Measurements from ENCODE around the gene MALAT1.
"Not testable (repeated sequence)": the region's sequence is repeated elsewhere in the genome, so short reads cannot be mapped to it uniquely, and the experiment has no call there.

Gene MALAT1

DNA sequence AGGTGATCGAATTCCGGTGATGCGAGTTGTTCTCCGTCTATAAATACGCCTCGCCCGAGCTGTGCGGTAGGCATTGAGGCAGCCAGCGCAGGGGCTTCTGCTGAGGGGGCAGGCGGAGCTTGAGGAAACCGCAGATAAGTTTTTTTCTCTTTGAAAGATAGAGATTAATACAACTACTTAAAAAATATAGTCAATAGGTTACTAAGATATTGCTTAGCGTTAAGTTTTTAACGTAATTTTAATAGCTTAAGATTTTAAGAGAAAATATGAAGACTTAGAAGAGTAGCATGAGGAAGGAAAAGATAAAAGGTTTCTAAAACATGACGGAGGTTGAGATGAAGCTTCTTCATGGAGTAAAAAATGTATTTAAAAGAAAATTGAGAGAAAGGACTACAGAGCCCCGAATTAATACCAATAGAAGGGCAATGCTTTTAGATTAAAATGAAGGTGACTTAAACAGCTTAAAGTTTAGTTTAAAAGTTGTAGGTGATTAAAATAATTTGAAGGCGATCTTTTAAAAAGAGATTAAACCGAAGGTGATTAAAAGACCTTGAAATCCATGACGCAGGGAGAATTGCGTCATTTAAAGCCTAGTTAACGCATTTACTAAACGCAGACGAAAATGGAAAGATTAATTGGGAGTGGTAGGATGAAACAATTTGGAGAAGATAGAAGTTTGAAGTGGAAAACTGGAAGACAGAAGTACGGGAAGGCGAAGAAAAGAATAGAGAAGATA is at the start of gene MALAT1:
Gene MALAT1 (plus strand): TSS at position 69 of the 736 bp plus-strand sequence.
- FAIRE-seq, result no peak

GRCh38 chr11:65451301-65451700 is 47.5 kb upstream of the MALAT1 start:
- FAIRE-seq, result not testable (repeated sequence)

GRCh38 chr11:65452259-65452658 is 46.6 kb upstream of the MALAT1 start:
- not testable (repeated sequence) for FAIRE-seq

- FAIRE-seq, result no peak
Measured at GRCh38 chr11:65452806-65453490, 45.9 kb upstream of the MALAT1 start.

- no peak for FAIRE-seq
Measured at GRCh38 chr11:65454311-65454695, 44.5 kb upstream of the MALAT1 start.

GRCh38 chr11:65454696-65455456 is 44.0 kb upstream of the MALAT1 start:
- no peak for FAIRE-seq

DNA sequence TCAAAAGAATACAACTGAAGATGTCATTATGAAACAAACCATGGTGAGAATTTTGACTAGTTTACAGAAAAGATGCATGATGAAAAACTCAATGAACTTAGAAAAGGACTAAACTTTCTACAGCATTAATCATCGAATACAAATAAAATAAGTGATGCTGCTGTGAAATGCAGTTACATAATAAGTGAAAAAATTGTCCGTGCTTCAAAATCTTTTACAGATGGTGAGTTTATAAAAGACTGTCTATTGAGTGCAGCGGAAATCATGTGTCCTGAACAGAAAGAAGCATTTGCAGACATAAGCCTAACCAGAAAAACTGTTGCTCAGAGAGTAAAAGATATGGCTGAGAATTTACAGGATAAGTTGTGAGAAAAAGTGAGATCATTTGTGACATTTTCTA is 42.4 kb upstream of the MALAT1 start:
- FAIRE-seq, result no peak

DNA sequence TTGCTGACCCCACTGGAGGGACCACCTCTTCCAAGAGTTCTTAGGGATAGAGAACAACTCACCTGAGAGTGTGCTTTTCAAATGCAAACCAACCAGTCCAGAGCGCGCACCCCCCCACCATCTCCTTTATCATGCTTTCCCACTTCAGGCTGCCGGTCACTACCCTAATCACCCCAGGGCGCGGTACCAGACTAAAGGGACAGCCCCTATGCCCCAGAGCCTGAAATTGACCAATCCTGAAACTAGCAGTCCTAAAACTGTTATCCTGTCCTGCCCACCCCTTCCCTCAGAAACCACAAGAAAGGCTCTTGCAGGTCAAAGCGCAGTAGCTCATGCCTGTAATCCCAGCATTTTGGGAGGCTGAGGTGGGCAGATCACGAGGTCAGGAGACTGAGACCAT is 39.3 kb upstream of the MALAT1 start:
- FAIRE-seq, result no peak

GRCh38 chr11:65465471-65465870 is 33.4 kb upstream of the MALAT1 start:
- FAIRE-seq, result not testable (repeated sequence)

GRCh38 chr11:65467306-65467705 is 31.5 kb upstream of the MALAT1 start:
- FAIRE-seq, result not testable (repeated sequence)

- FAIRE-seq, result no peak
Measured at GRCh38 chr11:65468874-65469333, 29.9 kb upstream of the MALAT1 start.

GRCh38 chr11:65470433-65471049 is 28.3 kb upstream of the MALAT1 start:
- no peak for FAIRE-seq

GRCh38 chr11:65471447-65471891 is 27.4 kb upstream of the MALAT1 start:
- FAIRE-seq, result no peak

GRCh38 chr11:65472588-65473277 is 26.1 kb upstream of the MALAT1 start:
- FAIRE-seq, result not testable (repeated sequence)

DNA sequence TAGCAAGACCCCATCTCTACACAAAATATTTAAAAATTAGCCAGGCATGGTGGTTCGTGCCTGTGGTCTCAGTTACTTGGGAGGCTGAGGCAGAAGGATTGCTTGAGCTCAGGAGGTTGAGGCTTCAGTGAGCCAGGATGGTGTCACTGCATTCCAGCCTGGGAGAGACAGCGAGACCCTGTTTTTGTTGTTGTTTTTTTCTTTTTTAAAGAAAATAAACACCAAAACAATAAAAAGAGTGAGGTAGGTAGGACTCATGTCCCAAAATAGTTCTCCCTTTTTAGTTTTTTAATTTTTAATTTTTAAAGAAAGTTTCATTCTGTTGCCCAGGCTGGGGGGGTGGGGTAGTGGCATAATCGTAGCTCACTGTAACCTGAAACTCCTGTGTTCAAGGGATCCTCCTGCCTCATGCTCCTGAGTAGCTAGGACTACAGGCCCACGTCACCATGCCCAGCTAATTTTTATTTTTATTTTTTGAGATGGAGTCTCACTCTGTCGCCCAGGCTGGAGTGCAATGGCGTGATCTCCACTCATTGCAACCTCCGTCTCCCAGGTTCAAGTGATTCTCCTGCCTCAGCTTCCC is 25.5 kb upstream of the MALAT1 start:
- FAIRE-seq, result no peak

GRCh38 chr11:65474864-65475263 is 24.0 kb upstream of the MALAT1 start:
- FAIRE-seq, result no peak

GRCh38 chr11:65476632-65477148 is 22.2 kb upstream of the MALAT1 start:
- FAIRE-seq, result no peak

DNA sequence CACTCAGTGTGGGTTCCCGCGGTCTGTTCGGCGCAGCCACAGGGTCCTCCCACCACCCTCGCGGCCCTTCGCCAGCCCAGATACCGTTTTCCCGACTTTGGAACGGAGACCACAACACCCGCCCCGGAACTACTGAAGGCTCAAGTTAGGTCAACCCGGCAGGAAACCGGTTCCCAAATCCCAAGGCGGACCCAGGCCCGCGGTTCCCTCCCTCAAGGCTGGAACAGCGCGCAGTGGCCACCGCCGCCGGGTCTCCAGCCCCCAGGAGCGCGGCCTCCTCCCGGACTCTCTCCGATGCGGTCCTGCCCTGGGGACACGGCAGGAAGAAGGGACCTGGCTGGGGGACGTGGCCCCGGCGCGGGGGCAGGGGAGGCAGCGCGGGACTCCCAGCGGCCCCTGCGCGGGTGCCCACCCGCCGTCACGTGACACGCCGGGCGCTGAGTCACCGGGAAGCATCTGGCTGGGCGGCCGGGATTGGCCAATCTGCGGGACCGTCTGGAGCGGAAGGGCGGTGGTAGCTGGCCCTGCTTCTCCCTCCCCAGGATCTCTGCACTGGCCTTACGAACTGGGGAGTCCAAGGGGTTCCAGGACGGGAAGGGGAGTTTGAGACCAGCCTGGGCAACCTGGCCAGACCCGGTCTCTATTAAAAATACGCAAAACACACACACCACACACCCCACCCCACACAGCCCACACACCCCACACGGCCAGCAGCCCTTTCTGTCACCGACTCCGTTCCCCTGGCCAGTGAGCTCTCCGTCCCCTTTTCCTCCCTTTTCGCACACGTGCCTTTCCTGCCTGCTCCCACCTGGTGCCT is 21.5 kb upstream of the MALAT1 start:
- peak; percentile 3 for FAIRE-seq

DNA sequence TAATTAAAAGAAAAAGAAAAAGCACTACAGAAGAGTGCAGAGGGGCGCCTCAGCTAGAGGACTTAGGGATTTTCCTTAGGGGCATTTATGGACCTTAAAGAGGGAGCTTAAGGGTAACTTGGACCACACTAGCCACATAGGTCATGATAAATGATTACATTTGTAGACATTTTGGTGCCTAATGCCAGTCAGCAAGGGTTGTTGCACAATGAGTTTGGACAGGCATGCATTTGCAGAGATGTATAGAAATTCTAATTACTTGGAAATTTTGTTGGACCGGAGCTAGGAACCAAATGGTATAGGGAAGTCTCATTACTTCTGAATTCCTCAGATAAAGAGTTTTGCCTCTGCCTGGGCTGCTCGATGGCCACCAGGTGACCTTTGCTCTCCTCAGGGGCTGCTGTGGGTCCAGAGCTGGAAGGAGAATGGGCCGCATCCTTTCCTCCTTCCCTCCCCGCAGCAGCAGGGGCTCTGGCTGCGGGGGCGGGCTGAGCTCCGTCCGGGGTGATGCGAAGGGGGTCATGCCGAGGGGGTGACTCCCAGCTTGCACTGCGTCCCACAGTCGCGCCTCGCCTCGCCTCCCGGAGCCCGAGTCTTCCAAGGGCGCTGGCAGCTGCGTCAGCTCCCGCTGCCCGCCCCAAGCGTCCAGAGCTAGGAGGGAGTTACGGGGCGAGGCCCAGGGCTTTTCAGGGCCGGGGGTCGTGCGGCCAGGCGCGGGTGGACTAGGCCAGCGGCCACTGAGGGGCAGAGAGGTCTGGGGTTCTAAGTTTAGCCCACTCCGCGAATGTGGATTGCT is 20.3 kb upstream of the MALAT1 start:
- FAIRE-seq, result no peak
